ENCODE data around the gene OLFM4. TPM values are rescaled to one million over a fixed set of nuclear protein-coding genes. Genes with fewer than 3 reads are reported as not detected.

OLFM4 gene
- total RNA-seq, 2 donors from 2014 or later = 0.37 TPM; not detected in 1

DNA sequence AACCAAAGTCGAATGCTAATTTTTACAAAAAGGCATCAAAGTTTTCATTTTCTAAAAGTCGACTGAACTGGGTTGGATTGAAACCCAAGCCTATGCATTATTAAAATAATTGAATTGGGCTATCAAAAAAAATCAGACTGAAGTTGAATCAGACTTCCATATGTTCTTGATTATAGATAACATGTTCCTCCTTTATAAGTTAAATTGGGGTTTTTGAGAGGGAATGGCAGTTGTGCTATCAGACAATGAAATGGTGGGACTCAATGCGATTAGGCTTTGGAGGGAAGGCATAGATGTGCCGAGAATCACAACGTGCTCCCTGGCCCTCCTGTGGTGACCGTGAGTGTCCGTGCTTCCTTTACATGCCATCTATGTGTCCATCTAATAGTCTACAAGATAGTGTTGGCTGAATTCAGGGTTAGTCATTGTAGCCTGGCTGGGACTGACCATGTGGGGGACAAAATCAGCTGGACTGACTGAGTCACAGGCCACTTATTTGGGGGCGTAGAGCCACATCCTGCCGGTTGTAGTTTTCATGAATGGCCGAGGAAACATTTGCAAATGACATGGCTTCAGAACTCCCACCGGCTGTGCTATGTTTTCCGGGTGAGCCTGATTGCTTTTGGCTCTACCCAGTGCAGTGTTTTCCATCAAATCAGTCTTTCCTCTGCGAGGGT lies 37.1 kb upstream of the OLFM4 start:
- TF ChIP-seq, protein P1, sequence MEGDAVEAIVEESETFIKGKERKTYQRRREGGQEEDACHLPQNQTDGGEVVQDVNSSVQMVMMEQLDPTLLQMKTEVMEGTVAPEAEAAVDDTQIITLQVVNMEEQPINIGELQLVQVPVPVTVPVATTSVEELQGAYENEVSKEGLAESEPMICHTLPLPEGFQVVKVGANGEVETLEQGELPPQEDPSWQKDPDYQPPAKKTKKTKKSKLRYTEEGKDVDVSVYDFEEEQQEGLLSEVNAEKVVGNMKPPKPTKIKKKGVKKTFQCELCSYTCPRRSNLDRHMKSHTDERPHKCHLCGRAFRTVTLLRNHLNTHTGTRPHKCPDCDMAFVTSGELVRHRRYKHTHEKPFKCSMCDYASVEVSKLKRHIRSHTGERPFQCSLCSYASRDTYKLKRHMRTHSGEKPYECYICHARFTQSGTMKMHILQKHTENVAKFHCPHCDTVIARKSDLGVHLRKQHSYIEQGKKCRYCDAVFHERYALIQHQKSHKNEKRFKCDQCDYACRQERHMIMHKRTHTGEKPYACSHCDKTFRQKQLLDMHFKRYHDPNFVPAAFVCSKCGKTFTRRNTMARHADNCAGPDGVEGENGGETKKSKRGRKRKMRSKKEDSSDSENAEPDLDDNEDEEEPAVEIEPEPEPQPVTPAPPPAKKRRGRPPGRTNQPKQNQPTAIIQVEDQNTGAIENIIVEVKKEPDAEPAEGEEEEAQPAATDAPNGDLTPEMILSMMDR (IDR thresholded peaks at IDR 0.05) = no peak
- no peak for DNase-seq (ENCODE audit: low spot score)
- H3K4me1 ChIP-seq = no peaks in the 10 kb centered on the region
- H3K27me3 ChIP-seq = no peaks in the 10 kb centered on the region
- no peak overlapping the region for H3K27ac ChIP-seq
- no peaks in the 10 kb centered on the region for H3K36me3 ChIP-seq
- H3K9me3 ChIP-seq = no peaks in the 10 kb centered on the region
- H3K4me3 ChIP-seq = no peak overlapping the region

DNA sequence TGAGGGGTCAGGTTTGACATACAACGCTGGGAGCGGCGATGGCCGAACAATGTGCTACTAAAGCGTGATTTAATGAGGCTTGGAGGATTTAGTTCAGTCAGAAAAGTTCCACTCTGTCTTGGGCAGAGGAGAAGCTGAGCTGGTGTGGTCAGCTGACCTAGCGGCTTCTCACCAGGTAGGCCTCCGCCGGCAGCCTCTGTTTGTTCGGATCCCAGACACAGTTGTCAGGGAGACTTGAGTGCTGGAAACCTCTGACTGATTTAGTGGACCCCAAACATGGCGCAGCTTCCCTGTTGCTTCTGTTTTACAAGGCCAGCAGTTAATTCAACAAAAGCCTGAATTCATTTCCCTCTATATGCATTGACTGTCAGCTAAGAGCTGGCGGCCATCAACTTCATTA lies 36.5 kb upstream of the OLFM4 start:
- Histone ChIP-seq H3K9me3 (no peaks in the 10 kb centered on the region), H3K27me3 (no peaks in the 10 kb centered on the region), H3K4me3 (no peak overlapping the region), H3K36me3 (no peaks in the 10 kb centered on the region), H3K4me1 (no peaks in the 10 kb centered on the region), H3K27ac (no peak overlapping the region)
- TF ChIP-seq, protein P1 (IDR thresholded peaks at IDR 0.05) = no peak
- DNase-seq (ENCODE audit: low spot score) = no peak

- no peak for DNase-seq (ENCODE audit: low spot score)
- TF ChIP-seq, protein P1 (IDR thresholded peaks at IDR 0.05) = no peak
- Histone ChIP-seq H3K27ac (no peak overlapping the region), H3K4me1 (no peaks in the 10 kb centered on the region), H3K27me3 (no peaks in the 10 kb centered on the region), H3K4me3 (no peak overlapping the region), H3K9me3 (no peaks in the 10 kb centered on the region), H3K36me3 (no peaks in the 10 kb centered on the region)
These were observed 34.6 kb upstream of the OLFM4 start for GRCh38 chr13:52994051-52994450.

- TF ChIP-seq, protein P1 (IDR thresholded peaks at IDR 0.05) = no peak
- H3K4me1 ChIP-seq = no peaks in the 10 kb centered on the region
- H3K36me3 ChIP-seq = no peaks in the 10 kb centered on the region
- no peak overlapping the region for H3K27ac ChIP-seq
- no peak overlapping the region for H3K4me3 ChIP-seq
- no peaks in the 10 kb centered on the region for H3K9me3 ChIP-seq
- no peaks in the 10 kb centered on the region for H3K27me3 ChIP-seq
- DNase-seq (ENCODE audit: low spot score) = no peak
These were observed 33.7 kb upstream of the OLFM4 start for GRCh38 chr13:52994865-52995264.

- no peaks in the 10 kb centered on the region for H3K36me3 ChIP-seq
- H3K9me3 ChIP-seq = no peaks in the 10 kb centered on the region
- H3K27me3 ChIP-seq = no peaks in the 10 kb centered on the region
- no peak overlapping the region for H3K27ac ChIP-seq
- DNase-seq (ENCODE audit: low spot score) = no peak
- no peak overlapping the region for H3K4me3 ChIP-seq
- no peaks in the 10 kb centered on the region for H3K4me1 ChIP-seq
- TF ChIP-seq, protein P1 (IDR thresholded peaks at IDR 0.05) = no peak
These were observed 32.7 kb upstream of the OLFM4 start for GRCh38 chr13:52995946-52996345.

Data from right atrium auricular region (tissue), 2 donors.